ENCODE data around the gene PITHD1.
"Not testable (repeated sequence)": the region's sequence is repeated elsewhere in the genome, so short reads cannot be mapped to it uniquely, and the experiment has no call there.

PITHD1 gene

GRCh38 chr1:23823767-23824166, 45.5 kb downstream of the PITHD1 start:
- DNase-seq: no peak

GRCh38 chr1:23824711-23825075, 46.5 kb downstream of the PITHD1 start:
- no peak for DNase-seq

GRCh38 chr1:23825076-23825761, 47.0 kb downstream of the PITHD1 start, which contains the start of gene HMGCL:
TSS of gene HMGCL (minus strand) at chr1:23825429. CDS start at chr1:23825415, 14 bp downstream.
- DNase-seq: peak in 55 of 56 donors; percentile 20 to 95 (median 84)

- peak in 1 of 56 donors; percentile 40 for DNase-seq
These were observed 47.7 kb downstream of the PITHD1 start for GRCh38 chr1:23825762-23826522.

GRCh38 chr1:23826590-23826989, 48.4 kb downstream of the PITHD1 start:
- DNase-seq: not testable (repeated sequence)

- DNase-seq: no peak
These were observed 49.5 kb downstream of the PITHD1 start for GRCh38 chr1:23827717-23828116.

GRCh38 chr1:23834156-23834555, 55.9 kb downstream of the PITHD1 start:
- DNase-seq: not testable (repeated sequence)

- DNase-seq: no peak
These were observed 57.8 kb downstream of the PITHD1 start for GRCh38 chr1:23836037-23836436.

Data from nucleus accumbens (tissue), 56 donors.